ENCODE measurements around the gene GABRD. TPM values are rescaled to one million over a fixed set of nuclear protein-coding genes. Genes with fewer than 3 reads are reported as not detected.
A peak's percentile ranks its signal among the peaks of the same experiment; 100 is the strongest.

The GABRD gene
- total RNA-seq, 1 experiment from 2014 or later: 1.7 TPM

- peak overlapping the region; percentile 99 for H3K27ac Mint-ChIP-seq
- no peaks in the 10 kb centered on the region for H3K36me3 Mint-ChIP-seq
- ChIA-PET CTCF (interaction anchor here (0.6 to 12.0 kb wide), 25 partner anchors 8 to 326 kb away, joined by 3 to 312 read pairs (median 3); partner anchors contain the start of gene CFAP74), POLR2A (interaction anchor here (0.7 to 1.0 kb wide), 2 partner anchors 128 to 270 kb away, joined by 3 to 7 read pairs; no protein-coding TSS in a partner anchor)
- H3K9me3 Mint-ChIP-seq: no peaks in the 10 kb centered on the region
- peak overlapping the region; percentile 85 for H3K4me3 Mint-ChIP-seq
- DNase-seq (ENCODE audit: low spot score) (peak; percentile 90), ATAC-seq (peak; percentile 65)
- peaks cover 9% of the 10 kb centered on the region; the same call in 1 of the 2 replicates for H3K27me3 Mint-ChIP-seq (ENCODE audit: low read depth)
- H3K4me1 Mint-ChIP-seq: peaks cover 26% of the 10 kb centered on the region
- TF ChIP-seq ELF4 (CRISPR knock-in tag; IDR thresholded peaks at IDR 0.05; ENCODE audit: low read depth) (no peak), ZNF138 (CRISPR knock-in tag; conservative IDR thresholded peaks at IDR 0.05) (0 out of 2 replicates have a peak, but pooled peaks have one; percentile 62), HMGA2 (CRISPR knock-in tag; IDR thresholded peaks at IDR 0.05) (no peak), ZNF232 (CRISPR knock-in tag; IDR thresholded peaks at IDR 0.05) (peak; percentile 63; the same call in 1 of the 2 replicates), E2F4 (CRISPR knock-in tag; IDR thresholded peaks at IDR 0.05; ENCODE audit: borderline replicate concordance, low read depth) (no peak), HMGXB4 (CRISPR knock-in tag; IDR thresholded peaks at IDR 0.05) (no peak), ZNF263 (CRISPR knock-in tag; IDR thresholded peaks at IDR 0.05; ENCODE audit: low read depth) (no peak; the same call in 1 of the 2 replicates), CREM (CRISPR knock-in tag; IDR thresholded peaks at IDR 0.05) (no peak), EMX1 (CRISPR knock-in tag; IDR thresholded peaks at IDR 0.05) (no peak), NFE2L1 (CRISPR knock-in tag; IDR thresholded peaks at IDR 0.05) (peak; percentile 93), NR1H2 (CRISPR knock-in tag; IDR thresholded peaks at IDR 0.05) (no peak), MXD4 (CRISPR knock-in tag; IDR thresholded peaks at IDR 0.05; ENCODE audit: borderline replicate concordance) (no peak), E2F5 (CRISPR knock-in tag; IDR thresholded peaks at IDR 0.05) (peak; percentile 47; the same call in 1 of the 2 replicates), JUN (CRISPR knock-in tag; IDR thresholded peaks at IDR 0.05) (no peak), NFYB (CRISPR knock-in tag; conservative IDR thresholded peaks at IDR 0.05; ENCODE audit: low read depth) (no peak; the same call in 1 of the 2 replicates), SOX15 (CRISPR knock-in tag; IDR thresholded peaks at IDR 0.05) (no peak), TEAD1 (CRISPR knock-in tag; IDR thresholded peaks at IDR 0.05) (peak; percentile 89), PREB (CRISPR knock-in tag; IDR thresholded peaks at IDR 0.05; ENCODE audit: borderline replicate concordance) (no peak), ZNF396 (CRISPR knock-in tag; IDR thresholded peaks at IDR 0.05; ENCODE audit: borderline replicate concordance) (no peak), SMAD3 (CRISPR knock-in tag; IDR thresholded peaks at IDR 0.05; ENCODE audit: borderline replicate concordance) (peak; percentile 83; the same call in 1 of the 2 replicates), ERG (CRISPR knock-in tag; IDR thresholded peaks at IDR 0.05) (no peak), FOXK1 (CRISPR knock-in tag; IDR thresholded peaks at IDR 0.05) (peak; percentile 82), ZNF317 (CRISPR knock-in tag; IDR thresholded peaks at IDR 0.05; ENCODE audit: borderline replicate concordance, low read depth) (no peak)
- TF ChIP-seq, protein P1, sequence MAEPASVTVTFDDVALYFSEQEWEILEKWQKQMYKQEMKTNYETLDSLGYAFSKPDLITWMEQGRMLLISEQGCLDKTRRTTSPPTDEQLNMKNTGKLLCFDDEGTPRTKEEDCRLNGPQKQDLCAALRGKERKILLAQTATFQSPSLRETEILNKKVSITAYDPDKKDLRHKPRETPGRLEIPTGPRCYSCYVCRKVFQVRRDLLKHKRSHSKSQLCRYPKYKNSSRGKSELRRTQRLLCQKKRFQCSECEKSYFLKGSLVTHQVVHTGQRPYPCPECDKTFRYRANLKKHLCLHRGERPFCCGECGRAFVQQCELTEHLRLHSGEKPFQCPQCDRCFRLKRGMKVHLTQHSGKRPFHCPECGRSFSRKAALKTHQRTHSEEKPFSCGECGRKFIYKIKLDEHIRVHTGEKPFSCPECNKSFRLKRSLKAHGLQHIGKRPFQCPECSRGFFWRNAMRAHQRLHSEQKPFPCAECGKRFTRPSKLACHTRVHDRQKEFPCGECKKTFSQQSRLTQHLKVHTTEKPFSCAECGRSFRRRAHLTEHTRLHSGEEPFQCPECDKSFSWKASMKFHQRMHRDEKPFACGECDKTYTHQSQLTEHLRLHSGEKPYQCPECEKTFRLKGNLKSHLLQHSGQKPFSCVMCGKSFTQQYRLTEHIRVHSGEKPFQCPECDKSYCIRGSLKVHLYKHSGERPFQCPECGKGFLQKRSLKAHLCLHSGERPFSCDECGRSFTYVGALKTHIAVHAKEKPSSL (CRISPR knock-in tag; conservative IDR thresholded peaks at IDR 0.05): no peak
- TF ChIP-seq, protein P2, sequence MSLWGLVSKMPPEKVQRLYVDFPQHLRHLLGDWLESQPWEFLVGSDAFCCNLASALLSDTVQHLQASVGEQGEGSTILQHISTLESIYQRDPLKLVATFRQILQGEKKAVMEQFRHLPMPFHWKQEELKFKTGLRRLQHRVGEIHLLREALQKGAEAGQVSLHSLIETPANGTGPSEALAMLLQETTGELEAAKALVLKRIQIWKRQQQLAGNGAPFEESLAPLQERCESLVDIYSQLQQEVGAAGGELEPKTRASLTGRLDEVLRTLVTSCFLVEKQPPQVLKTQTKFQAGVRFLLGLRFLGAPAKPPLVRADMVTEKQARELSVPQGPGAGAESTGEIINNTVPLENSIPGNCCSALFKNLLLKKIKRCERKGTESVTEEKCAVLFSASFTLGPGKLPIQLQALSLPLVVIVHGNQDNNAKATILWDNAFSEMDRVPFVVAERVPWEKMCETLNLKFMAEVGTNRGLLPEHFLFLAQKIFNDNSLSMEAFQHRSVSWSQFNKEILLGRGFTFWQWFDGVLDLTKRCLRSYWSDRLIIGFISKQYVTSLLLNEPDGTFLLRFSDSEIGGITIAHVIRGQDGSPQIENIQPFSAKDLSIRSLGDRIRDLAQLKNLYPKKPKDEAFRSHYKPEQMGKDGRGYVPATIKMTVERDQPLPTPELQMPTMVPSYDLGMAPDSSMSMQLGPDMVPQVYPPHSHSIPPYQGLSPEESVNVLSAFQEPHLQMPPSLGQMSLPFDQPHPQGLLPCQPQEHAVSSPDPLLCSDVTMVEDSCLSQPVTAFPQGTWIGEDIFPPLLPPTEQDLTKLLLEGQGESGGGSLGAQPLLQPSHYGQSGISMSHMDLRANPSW (CRISPR knock-in tag; conservative IDR thresholded peaks at IDR 0.05; ENCODE audit: low read depth): no peak
- TF ChIP-seq, protein P3, sequence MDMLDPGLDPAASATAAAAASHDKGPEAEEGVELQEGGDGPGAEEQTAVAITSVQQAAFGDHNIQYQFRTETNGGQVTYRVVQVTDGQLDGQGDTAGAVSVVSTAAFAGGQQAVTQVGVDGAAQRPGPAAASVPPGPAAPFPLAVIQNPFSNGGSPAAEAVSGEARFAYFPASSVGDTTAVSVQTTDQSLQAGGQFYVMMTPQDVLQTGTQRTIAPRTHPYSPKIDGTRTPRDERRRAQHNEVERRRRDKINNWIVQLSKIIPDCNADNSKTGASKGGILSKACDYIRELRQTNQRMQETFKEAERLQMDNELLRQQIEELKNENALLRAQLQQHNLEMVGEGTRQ (CRISPR knock-in tag; IDR thresholded peaks at IDR 0.05): peak; percentile 59
Observed at GRCh38 chr1:2049225-2049717, 30.1 kb downstream of the GABRD start.
